GM12878 (cell line): Measurements from ENCODE around the gene DUSP18. TPM values are rescaled to one million over a fixed set of nuclear protein-coding genes. Genes with fewer than 3 reads are reported as not detected.

ENCODE experiments used
- ATAC-seq: fragments of 200-7000 bp; cut with Tn5 transposase; 3 replicates; pipeline ENCODE4 v1.9.1; 2020; ENCODE audit warnings: mild to moderate bottlenecking, moderate library complexity
- BruUV-seq: library from RNA; stranded (reverse); fragments of 400-500 nt; replicated peaks from 2 replicates; lab custom pipeline; 2021; lab: Mats Ljungman, UMichigan
- CTCF ChIA-PET: fragments of 300-600 bp; sonication (Branson Sonifier 250); formaldehyde crosslinking; extraction: SDS; loops from one replicate; lab custom pipeline; 2021; ENCODE audit warnings: inconsistent platforms; lab: Yijun Ruan, JAX
- POLR2A ChIA-PET: fragments of 350-600 bp; formaldehyde crosslinking; extraction: SDS; loops from one replicate; lab custom pipeline; 2021; ENCODE audit warnings: inconsistent platforms; lab: Charles Lee
- RAD21 ChIA-PET: fragments of 300-600 bp; sonication (Branson Sonifier 250); formaldehyde crosslinking; loops from one replicate; lab custom pipeline; 2023; ENCODE audit warnings: antibody characterized with exemption; ENCODE audit not compliant: unreplicated experiment; lab: Charles Lee
- SMC1A ChIA-PET: fragments of 300-600 bp; sonication (Branson Sonifier 250); formaldehyde crosslinking; loops from one replicate; lab custom pipeline; 2023; ENCODE audit not compliant: unreplicated experiment, uncharacterized antibody; lab: Charles Lee
- DNase-seq: peaks from one replicate; pipeline ENCODE4 v3.0.0-alpha.2; 2011; ENCODE audit warnings: low read depth, low spot score
- FAIRE-seq: peaks from 3 replicates; lab custom pipeline; 2011; peaks lifted over from hg19 to GRCh38; lab: Jason Lieb, UNC
- H2AFZ ChIP-seq: 2 replicates; pipeline ENCODE4 v1.6.0; 2011; ENCODE audit warnings: low read depth, low read length, control low read depth; ENCODE audit not compliant: control insufficient read depth
- H3K27ac ChIP-seq: 2 replicates; pipeline ENCODE4 v1.5.1; 2011; ENCODE audit warnings: control low read depth; ENCODE audit not compliant: control insufficient read depth, insufficient read depth
- H3K27me3 ChIP-seq, 2 experiments: replicated peaks in 1 of 2; 2 replicates each; pipeline versions ENCODE4 v1.6.0 to v1.6.1; 2011; ENCODE audit warnings: low read length in 1 of 2; ENCODE audit not compliant: control insufficient read depth in 2 of 2, insufficient read depth in 2 of 2
- H3K36me3 ChIP-seq, 2 experiments: 2 replicates each; pipeline ENCODE4 v1.5.1; 2011; ENCODE audit warnings: low read length in 1 of 2; ENCODE audit not compliant: control insufficient read depth in 2 of 2, insufficient read depth in 2 of 2
- H3K4me1 ChIP-seq: 2 replicates; pipeline ENCODE4 v1.6.1; 2011; ENCODE audit warnings: mild to moderate bottlenecking, low read length, moderate library complexity, mixed read lengths; ENCODE audit not compliant: control insufficient read depth, insufficient read depth
- H3K4me2 ChIP-seq: 2 replicates; pipeline ENCODE4 v1.6.0; 2011; ENCODE audit warnings: control low read depth; ENCODE audit not compliant: control insufficient read depth, insufficient read depth
- H3K4me3 ChIP-seq: fragments of 200-600 bp; sonication (generic); 2 replicates; pipeline ENCODE4 v1.5.1; 2016
- H3K79me2 ChIP-seq: 2 replicates; pipeline ENCODE4 v1.6.0; 2011; ENCODE audit warnings: low read length; ENCODE audit not compliant: control insufficient read depth, insufficient read depth
- H3K9ac ChIP-seq: 2 replicates; pipeline ENCODE4 v1.8.0; 2011; ENCODE audit warnings: low read length, control low read depth, mixed read lengths; ENCODE audit not compliant: control insufficient read depth, insufficient read depth
- H3K9me3 ChIP-seq: replicated peaks from 3 replicates; pipeline ENCODE4 v1.5.1; 2011; ENCODE audit warnings: mild to moderate bottlenecking, low read length; ENCODE audit not compliant: control insufficient read depth, insufficient read depth
- H4K20me1 ChIP-seq: 2 replicates; pipeline ENCODE4 v1.6.0; 2011; ENCODE audit not compliant: control insufficient read depth, insufficient read depth
- ETV6 ChIP-seq, 2 experiments: fragments of 450-650 bp in 1 of 2; IDR thresholded peaks in 1 of 2; conservative IDR thresholded peaks in 1 of 2; 2 replicates each; pipeline ENCODE4 v1.6.1; 2014; ENCODE audit warnings: antibody characterized with exemption in 1 of 2, borderline replicate concordance in 1 of 2, low read depth in 1 of 2, mild to moderate bottlenecking in 1 of 2, moderate library complexity in 1 of 2
- GABPA ChIP-seq: IDR thresholded peaks from 2 replicates; pipeline ENCODE4 v1.6.1; 2014; ENCODE audit warnings: antibody characterized with exemption, low read depth, mild to moderate bottlenecking, inconsistent platforms
- IRF4 ChIP-seq: IDR thresholded peaks from 2 replicates; pipeline ENCODE4 v1.6.1; 2011; ENCODE audit warnings: low read depth, low read length
- KAT2A ChIP-seq: conservative IDR thresholded peaks from 2 replicates; pipeline ENCODE4 v1.6.1; 2011; ENCODE audit warnings: low read depth, low read length; ENCODE audit not compliant: control insufficient read depth
- LARP7 ChIP-seq: fragments of 450-650 bp; IDR thresholded peaks from 2 replicates; pipeline ENCODE4 v1.6.1; 2017; ENCODE audit warnings: mild to moderate bottlenecking
- MYC ChIP-seq: IDR thresholded peaks from 2 replicates; pipeline ENCODE4 v1.6.1; 2011; ENCODE audit warnings: mild to moderate bottlenecking, low read length, moderate library complexity, inconsistent platforms; ENCODE audit not compliant: insufficient read depth, insufficient replicate concordance, insufficient read length, severe bottlenecking
- NFIC ChIP-seq: IDR thresholded peaks from 2 replicates; pipeline ENCODE4 v1.6.1; 2012; ENCODE audit warnings: low read depth, mild to moderate bottlenecking, inconsistent platforms, low read length, moderate library complexity
- NR2C1 ChIP-seq: fragments of 450-650 bp; IDR thresholded peaks from 2 replicates; pipeline ENCODE4 v1.6.1; 2017; ENCODE audit warnings: antibody characterized with exemption, mild to moderate bottlenecking, moderate library complexity
- PML ChIP-seq: IDR thresholded peaks from 2 replicates; pipeline ENCODE4 v1.6.1; 2012; ENCODE audit warnings: low read length, inconsistent platforms
- SMARCA5 ChIP-seq: fragments of 450-650 bp; IDR thresholded peaks from 2 replicates; pipeline ENCODE4 v1.6.1; 2017; ENCODE audit warnings: mild to moderate bottlenecking
- SREBF1 ChIP-seq: IDR thresholded peaks from 2 replicates; pipeline ENCODE4 v1.6.1; 2012; ENCODE audit warnings: mild to moderate bottlenecking, low read length
- TAF1 ChIP-seq: IDR thresholded peaks from 2 replicates; pipeline ENCODE4 v1.6.1; 2011; ENCODE audit warnings: mild to moderate bottlenecking, low read depth, low read length, borderline replicate concordance
- TCF7 ChIP-seq: IDR thresholded peaks from 2 replicates; pipeline ENCODE4 v1.6.1; 2014; ENCODE audit warnings: antibody characterized with exemption, borderline replicate concordance
- WGBS: methylation state at CpG from one replicate; pipeline ENCODE4 v1.1.6; 2016; ENCODE audit warnings: low lambda C conversion rate; ENCODE audit not compliant: insufficient replicate concordance, insufficient coverage; ENCODE audit errors: missing lambda C conversion rate; 5-methylcytosine and 5-hydroxymethylcytosine counted together
- in situ Hi-C: fragments of 300-500 bp; cut with MboI; formaldehyde crosslinking; loops from 9 replicates; pipeline ENCODE4 v1.14.3; 2018; ENCODE audit warnings: mixed read lengths
- intact Hi-C: fragments of 100-400 bp; cut with micrococcal nuclease; formaldehyde crosslinking; loops from one replicate; pipeline ENCODE4 v1.14.2; 2022; ENCODE audit not compliant: unreplicated experiment
- polyA plus RNA-seq, 11 experiments: library from polyadenylated mRNA; depleted of rRNA in 4 of 11; unstranded in 6 of 11; stranded (reverse) in 5 of 11; fragments of >200 nt; fragmentation: Nextera tagmentation in 4 of 11; fragmentation: Illumina TruSeq in 1 of 11; extraction: Ambion mirVana in 4 of 11; extraction: Trizol in 1 of 11; gene quantifications; 1 replicate in 1 of 11; 2 replicates in 10 of 11; pipeline versions ENCODE4 v1.2.1 to v1.2.3, GENCODE V29; 2011 to 2016; ENCODE audit warnings: inconsistent platforms in 2 of 11, missing spikeins in 2 of 11, low read depth in 1 of 11
- total RNA-seq, 4 experiments: library from RNA; depleted of rRNA in 3 of 4; stranded (reverse); fragments of >200 nt in 3 of 4; fragmentation: Illumina TruSeq in 1 of 4; extraction: Trizol in 1 of 4; gene quantifications; 2 replicates each; pipeline versions ENCODE4 v1.2.1 to v1.2.3, GENCODE V29; 2013 to 2021
- TF ChIP-seq, protein P1 (sequence below): fragments of 450-650 bp; conservative IDR thresholded peaks from 2 replicates; pipeline ENCODE4 v1.6.1; 2017; ENCODE audit warnings: mild to moderate bottlenecking, moderate library complexity

DUSP18 gene
- total and polyA plus RNA-seq, 10 of the 15 experiments (the other 5 are each of a cell fraction or from before 2014, with no cell fraction given), result 1.9 to 11.9 (median 7.7) TPM

DNA sequence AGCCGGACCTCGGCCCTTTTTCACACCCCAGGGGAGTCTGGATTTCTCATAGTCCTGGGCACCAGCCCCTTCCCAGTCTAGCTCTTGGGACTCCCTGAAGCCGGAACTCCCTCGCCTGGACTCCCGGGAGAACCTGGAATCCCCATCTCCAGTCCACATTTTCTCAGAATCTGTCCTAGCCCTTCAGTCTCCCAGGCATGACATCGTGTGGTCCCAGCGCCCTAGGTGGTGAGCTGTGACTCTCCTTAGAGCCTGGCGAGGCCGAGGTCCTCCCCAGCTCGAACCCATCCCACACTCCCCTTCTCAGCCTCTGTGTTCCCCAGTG lies 673 bp upstream of the DUSP18 start:
- Histone ChIP-seq H3K36me3 (peaks cover 0 to 5% of the 10 kb centered on the region in 2 experiments; a peak in 1 of 4 replicates), H4K20me1 (no peaks in the 10 kb centered on the region), H3K27ac (no peak overlapping the region), H3K4me3 (peak overlapping the region; percentile 77), H3K9me3 (no peaks in the 10 kb centered on the region), H2AFZ (peak overlapping the region; percentile 94), H3K27me3 (no peaks in the 10 kb centered on the region), H3K4me2 (peak overlapping the region; percentile 100), H3K4me1 (no peaks in the 10 kb centered on the region), H3K79me2 (no peaks in the 10 kb centered on the region), H3K9ac (peak overlapping the region; percentile 60; the same call in 1 of the 2 replicates)
- FAIRE-seq (no peak), ATAC-seq (no peak), DNase-seq (no peak)
- CTCF ChIA-PET, result interaction anchor here (0.7 to 2.7 kb wide), 5 partner anchors 10 to 87 kb away, joined by 3 to 12 read pairs (median 3); partner anchors contain the start of gene SLC35E4
- WGBS, result 54% methylated on average over 10 of the region's 10 CpGs
- in situ Hi-C loops, result no loop called here
- SMC1A ChIA-PET, result interaction anchor here (0.9 to 2.6 kb wide), 2 partner anchors 23 to 34 kb away, joined by 3 to 14 read pairs; partner anchors contain the start of gene SLC35E4
- intact Hi-C loops, result no loop called here
- RAD21 ChIA-PET, result interaction anchor here (1.0 kb wide), 1 partner anchor 32 kb away, joined by 5 read pairs; the partner anchor contains the start of gene SLC35E4
- TF ChIP-seq ETV6 (conservative IDR thresholded peaks at IDR 0.05 in 1 of 2, IDR thresholded peaks at IDR 0.05 in 1 of 2; ENCODE audit: borderline replicate concordance in 1 of 2, low read depth in 1 of 2) (no peak), TAF1 (no peak)
- POLR2A ChIA-PET, result no interaction called here
- no TSS peak for BruUV-seq

DNA sequence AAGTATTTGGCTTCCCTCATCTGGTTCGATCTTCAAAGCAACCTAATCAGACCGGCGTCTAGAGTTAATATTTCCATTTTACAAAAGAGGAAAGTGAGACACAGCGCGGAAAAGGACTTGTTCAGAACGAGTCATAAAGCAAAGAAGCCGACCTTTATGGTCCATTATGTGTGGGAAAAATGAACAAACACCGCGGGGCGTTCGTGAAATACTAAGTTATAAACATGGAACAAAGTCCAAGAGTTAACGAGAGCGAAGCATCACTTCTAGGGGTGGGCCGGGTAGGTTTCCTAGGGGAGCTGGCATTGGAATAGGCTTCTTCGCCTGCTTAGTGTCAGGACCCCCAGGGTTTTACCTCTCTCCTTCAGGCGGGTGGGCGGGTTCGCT lies 575 bp downstream of the DUSP18 start:
- Histone ChIP-seq H3K79me2 (no peaks in the 10 kb centered on the region), H3K4me2 (peak overlapping the region; percentile 100), H3K9ac (peak overlapping the region; percentile 69), H3K9me3 (no peaks in the 10 kb centered on the region), H4K20me1 (no peaks in the 10 kb centered on the region), H3K36me3 (peaks cover 0 to 5% of the 10 kb centered on the region in 2 experiments; a peak in 1 of 4 replicates), H3K27ac (no peak overlapping the region; the same call in 1 of the 2 replicates), H3K4me3 (peak overlapping the region; percentile 77), H2AFZ (peak overlapping the region; percentile 94), H3K27me3 (no peaks in the 10 kb centered on the region), H3K4me1 (no peaks in the 10 kb centered on the region)
- ChIA-PET POLR2A (interaction anchor here (0.7 kb wide), 1 partner anchor 170 kb away, joined by 3 read pairs; no protein-coding TSS in a partner anchor), SMC1A (interaction anchor here (2.1 to 2.6 kb wide), 2 partner anchors 32 to 88 kb away, joined by 10 to 14 read pairs; partner anchors contain the start of gene SLC35E4), RAD21 (interaction anchor here (0.9 to 1.3 kb wide), 3 partner anchors 26 to 88 kb away, joined by 3 to 4 read pairs (median 3); no protein-coding TSS in a partner anchor), CTCF (interaction anchor here (0.8 to 2.7 kb wide), 5 partner anchors 18 to 88 kb away, joined by 3 to 12 read pairs (median 4); partner anchors contain the start of gene SLC35E4)
- no peak for DNase-seq
- intact Hi-C loops (loop anchor here (1.0 kb wide), 1 partner anchor 33 kb away; no protein-coding TSS in a partner anchor), in situ Hi-C loops (no loop called here)
- under 1% methylated on average over 18 of the region's 18 CpGs for WGBS
- no peak; the same call in 2 of the 3 replicates for ATAC-seq
- BruUV-seq, result TSS peak; percentile 74
- no peak for FAIRE-seq
- TF ChIP-seq IRF4 (no peak), NFIC (no peak), SMARCA5 (no peak), NR2C1 (no peak), KAT2A (no peak), SREBF1 (no peak), PML (no peak), GABPA (no peak), TCF7 (no peak), LARP7 (no peak), MYC (no peak)
- TF ChIP-seq, protein P1, sequence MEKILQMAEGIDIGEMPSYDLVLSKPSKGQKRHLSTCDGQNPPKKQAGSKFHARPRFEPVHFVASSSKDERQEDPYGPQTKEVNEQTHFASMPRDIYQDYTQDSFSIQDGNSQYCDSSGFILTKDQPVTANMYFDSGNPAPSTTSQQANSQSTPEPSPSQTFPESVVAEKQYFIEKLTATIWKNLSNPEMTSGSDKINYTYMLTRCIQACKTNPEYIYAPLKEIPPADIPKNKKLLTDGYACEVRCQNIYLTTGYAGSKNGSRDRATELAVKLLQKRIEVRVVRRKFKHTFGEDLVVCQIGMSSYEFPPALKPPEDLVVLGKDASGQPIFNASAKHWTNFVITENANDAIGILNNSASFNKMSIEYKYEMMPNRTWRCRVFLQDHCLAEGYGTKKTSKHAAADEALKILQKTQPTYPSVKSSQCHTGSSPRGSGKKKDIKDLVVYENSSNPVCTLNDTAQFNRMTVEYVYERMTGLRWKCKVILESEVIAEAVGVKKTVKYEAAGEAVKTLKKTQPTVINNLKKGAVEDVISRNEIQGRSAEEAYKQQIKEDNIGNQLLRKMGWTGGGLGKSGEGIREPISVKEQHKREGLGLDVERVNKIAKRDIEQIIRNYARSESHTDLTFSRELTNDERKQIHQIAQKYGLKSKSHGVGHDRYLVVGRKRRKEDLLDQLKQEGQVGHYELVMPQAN, result no peak
